ENCODE measurements around the gene MAP6D1. TPM values are rescaled to one million over a fixed set of nuclear protein-coding genes. Genes with fewer than 3 reads are reported as not detected.

MAP6D1 gene
- 1 to 10 TPM; 4.7 to 7.9 (median 5.7) TPM for total RNA-seq

- H3K36me3 ChIP-seq, result peaks cover 22% of the 10 kb centered on the region
- peak in 1 of 2 donors; percentile 80 for DNase-seq (ENCODE audit: low spot score in 2 of 2)
- no peak for TF ChIP-seq POLR2AphosphoS5 (IDR thresholded peaks at IDR 0.05)
- TF ChIP-seq CTCF (IDR thresholded peaks at IDR 0.05), result peak in 1 of 2 donors; percentile 8
- TF ChIP-seq EP300 (IDR thresholded peaks at IDR 0.05), result no peak
- H3K27me3 ChIP-seq, result no peaks in the 10 kb centered on the region
- H3K4me1 ChIP-seq, result peaks cover 20% of the 10 kb centered on the region
- 4% methylated on average over 30 of the region's 69 CpGs for WGBS
- peak within 1 kb of the TSS; percentile 80 for H3K4me3 ChIP-seq
- no peak within 1 kb of the TSS for H3K27ac ChIP-seq
- no peaks in the 10 kb centered on the region for H3K9me3 ChIP-seq
Observed at GRCh38 chr3:183825456-183826161, at the start of gene MAP6D1. Gene MAP6D1, minus strand, starts transcription at chr3:183825577. Its CDS starts 30 bp downstream, at chr3:183825547.

GRCh38 chr3:183873914-183874313, 48.5 kb upstream of the MAP6D1 start:
- H3K4me3 ChIP-seq, result no peak overlapping the region
- H3K27me3 ChIP-seq, result no peaks in the 10 kb centered on the region
- TF ChIP-seq CTCF (IDR thresholded peaks at IDR 0.05), result no peak
- TF ChIP-seq POLR2AphosphoS5 (IDR thresholded peaks at IDR 0.05), result no peak
- TF ChIP-seq EP300 (IDR thresholded peaks at IDR 0.05), result no peak
- TF ChIP-seq POLR2A (IDR thresholded peaks at IDR 0.05), result no peak
- no peak for DNase-seq (ENCODE audit: low spot score in 2 of 2)
- H3K4me1 ChIP-seq, result peaks cover 22% of the 10 kb centered on the region
- H3K27ac ChIP-seq, result no peak overlapping the region
- H3K9me3 ChIP-seq, result no peaks in the 10 kb centered on the region
- no peaks in the 10 kb centered on the region for H3K36me3 ChIP-seq
- 92% methylated on average over 3 of the region's 3 CpGs for WGBS

GRCh38 chr3:183871541-183871940, 46.2 kb upstream of the MAP6D1 start:
- TF ChIP-seq EP300 (IDR thresholded peaks at IDR 0.05) (no peak), POLR2AphosphoS5 (IDR thresholded peaks at IDR 0.05) (no peak), CTCF (IDR thresholded peaks at IDR 0.05) (no peak), POLR2A (IDR thresholded peaks at IDR 0.05) (no peak)
- WGBS, result 51% methylated on average over 2 of the region's 2 CpGs

GRCh38 chr3:183870563-183870962, 45.2 kb upstream of the MAP6D1 start:
- H3K27ac ChIP-seq, result no peak overlapping the region
- no peak overlapping the region for H3K4me3 ChIP-seq
- TF ChIP-seq EP300 (IDR thresholded peaks at IDR 0.05), result no peak
- TF ChIP-seq POLR2AphosphoS5 (IDR thresholded peaks at IDR 0.05), result no peak
- TF ChIP-seq POLR2A (IDR thresholded peaks at IDR 0.05), result no peak
- TF ChIP-seq CTCF (IDR thresholded peaks at IDR 0.05), result no peak
- no peak for DNase-seq (ENCODE audit: low spot score in 2 of 2)
- peaks cover 13% of the 10 kb centered on the region for H3K4me1 ChIP-seq
- H3K27me3 ChIP-seq, result no peaks in the 10 kb centered on the region
- 92% methylated on average over 3 of the region's 3 CpGs for WGBS
- peaks cover 17% of the 10 kb centered on the region for H3K36me3 ChIP-seq
- H3K9me3 ChIP-seq, result no peaks in the 10 kb centered on the region

More at GRCh38 chr3:183871541-183871940, 46.2 kb upstream of the MAP6D1 start:
- Histone ChIP-seq H3K4me1 (peaks cover 19% of the 10 kb centered on the region), H3K27me3 (no peaks in the 10 kb centered on the region), H3K4me3 (no peak overlapping the region), H3K27ac (no peak overlapping the region), H3K9me3 (no peaks in the 10 kb centered on the region), H3K36me3 (peaks cover 7% of the 10 kb centered on the region)
- DNase-seq (ENCODE audit: low spot score in 2 of 2), result no peak

GRCh38 chr3:183868796-183869195, 43.4 kb upstream of the MAP6D1 start:
- H3K4me1 ChIP-seq, result peaks cover 8% of the 10 kb centered on the region
- TF ChIP-seq CTCF (IDR thresholded peaks at IDR 0.05) (no peak), POLR2AphosphoS5 (IDR thresholded peaks at IDR 0.05) (no peak), EP300 (IDR thresholded peaks at IDR 0.05) (no peak), POLR2A (IDR thresholded peaks at IDR 0.05) (no peak)
- WGBS, result 89% methylated on average over 1 of the region's 1 CpG
- peaks cover 29% of the 10 kb centered on the region for H3K36me3 ChIP-seq
- DNase-seq (ENCODE audit: low spot score in 2 of 2), result no peak
- H3K27me3 ChIP-seq, result no peaks in the 10 kb centered on the region
- H3K27ac ChIP-seq, result no peak overlapping the region
- H3K9me3 ChIP-seq, result no peaks in the 10 kb centered on the region
- H3K4me3 ChIP-seq, result no peak overlapping the region
